ENCODE measurements around the gene ATAD1.
"Not testable (repeated sequence)": the region's sequence is repeated elsewhere in the genome, so short reads cannot be mapped to it uniquely, and the experiment has no call there.

Gene ATAD1

DNA sequence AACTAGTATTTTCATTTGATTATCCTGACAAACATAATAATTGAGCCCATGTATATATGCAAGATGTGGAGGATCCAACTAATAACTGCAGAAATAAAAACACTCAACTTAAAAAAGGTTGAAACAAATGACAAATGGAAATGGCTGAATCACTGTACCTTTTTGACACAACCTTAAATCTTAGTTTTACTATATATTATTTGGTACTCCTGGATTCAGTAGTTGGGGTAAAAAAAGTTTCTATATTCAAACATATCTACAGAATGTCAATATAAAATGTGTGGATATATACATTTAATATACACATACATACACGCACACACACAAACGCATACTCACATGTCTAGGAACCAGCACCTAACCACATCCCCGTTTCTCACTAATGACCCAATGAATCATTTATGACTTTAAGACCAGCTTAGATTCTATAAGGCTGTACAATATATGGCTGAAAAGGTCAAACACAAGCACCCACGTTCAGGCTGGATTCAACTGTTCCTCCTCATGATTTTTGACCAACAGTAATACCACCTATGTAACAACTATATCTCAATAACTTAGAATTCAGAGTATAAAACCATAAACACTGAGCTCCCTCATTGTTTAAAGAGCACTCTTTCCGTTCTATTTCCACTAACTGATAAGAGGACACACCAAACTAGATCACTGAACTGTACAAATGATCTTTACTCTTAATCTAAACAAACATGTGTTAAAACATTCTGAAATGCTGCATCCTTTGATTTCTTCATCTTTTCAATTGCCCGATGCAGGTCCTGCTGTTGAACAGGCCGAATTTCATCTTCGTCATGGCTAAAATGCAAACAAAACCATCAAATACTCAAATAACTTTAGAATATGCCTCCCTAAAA is 63.8 kb downstream of the ATAD1 start:
- no peaks in the 10 kb centered on the region for H3K79me2 ChIP-seq (ENCODE audit: control insufficient read depth, insufficient read depth, low read length, unreplicated experiment)
- H3K4me3 ChIP-seq (ENCODE audit: low read depth, low read length) = no peak overlapping the region
- peaks cover 5% of the 10 kb centered on the region for H3K4me1 ChIP-seq (ENCODE audit: control insufficient read depth, insufficient read depth, low read length, unreplicated experiment)
- no peaks in the 10 kb centered on the region for H3K27me3 ChIP-seq (ENCODE audit: insufficient read depth, low read length)
- H3K27ac ChIP-seq (ENCODE audit: low read depth, low read length) = no peak overlapping the region
- no peak overlapping the region for H2AFZ ChIP-seq (ENCODE audit: low read length, unreplicated experiment)
- H3K36me3 ChIP-seq (ENCODE audit: insufficient read depth, low read length) = 0 out of 2 replicates have a peak, but pooled peaks cover 13% of the 10 kb centered on the region

DNA sequence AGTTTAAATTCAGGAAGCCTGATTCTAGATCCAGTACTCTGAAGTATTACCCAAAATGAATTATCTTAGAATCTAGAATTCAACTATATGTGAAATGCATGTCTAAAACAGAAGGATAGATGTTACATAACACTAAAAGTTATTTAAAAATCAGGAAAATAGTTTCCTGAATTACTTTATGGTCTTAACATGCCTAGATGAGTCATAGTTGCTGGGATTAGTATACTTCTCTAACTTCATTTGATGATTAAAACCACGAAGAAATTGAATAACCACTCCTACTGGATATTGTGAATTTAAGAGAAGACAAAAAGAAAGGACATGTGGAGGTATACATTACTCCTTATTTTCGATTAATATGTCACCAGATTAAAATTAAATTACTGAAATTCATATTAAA is 65.5 kb downstream of the ATAD1 start:
- no peak overlapping the region for H2AFZ ChIP-seq (ENCODE audit: low read length, unreplicated experiment)
- 0 out of 2 replicates have a peak, but pooled peaks cover 13% of the 10 kb centered on the region for H3K36me3 ChIP-seq (ENCODE audit: insufficient read depth, low read length)
- no peak overlapping the region for H3K4me3 ChIP-seq (ENCODE audit: low read depth, low read length)
- H3K79me2 ChIP-seq (ENCODE audit: control insufficient read depth, insufficient read depth, low read length, unreplicated experiment) = no peaks in the 10 kb centered on the region
- H3K27ac ChIP-seq (ENCODE audit: low read depth, low read length) = no peak overlapping the region
- H3K4me1 ChIP-seq (ENCODE audit: control insufficient read depth, insufficient read depth, low read length, unreplicated experiment) = peaks cover 5% of the 10 kb centered on the region
- H3K27me3 ChIP-seq (ENCODE audit: insufficient read depth, low read length) = no peaks in the 10 kb centered on the region

GRCh38 chr10:87751274-87751673 is 66.8 kb downstream of the ATAD1 start:
- H3K27ac ChIP-seq (ENCODE audit: low read depth, low read length) = no peak overlapping the region
- no peaks in the 10 kb centered on the region for H3K79me2 ChIP-seq (ENCODE audit: control insufficient read depth, insufficient read depth, low read length, unreplicated experiment)

DNA sequence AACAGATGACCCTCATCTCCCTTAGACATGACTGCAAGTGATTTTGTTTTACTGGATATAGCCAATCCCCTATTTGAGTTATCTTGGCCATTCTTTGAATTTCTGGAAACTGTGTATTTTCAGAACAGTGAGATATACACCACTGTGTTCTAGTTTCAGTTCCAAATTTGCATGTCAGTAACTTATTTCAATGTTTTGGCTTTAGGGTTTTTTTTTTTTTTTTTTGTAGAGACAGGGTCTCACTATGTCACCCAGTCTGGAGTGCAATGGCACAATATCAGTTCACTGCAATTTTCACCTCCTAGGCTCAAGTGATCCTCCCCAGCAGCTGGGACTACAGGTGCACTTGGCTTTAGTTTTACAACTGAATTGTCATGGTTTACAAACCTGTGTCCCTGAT is 67.2 kb downstream of the ATAD1 start:
- 0 out of 2 replicates have a peak, but pooled peaks cover 7% of the 10 kb centered on the region for H3K36me3 ChIP-seq (ENCODE audit: insufficient read depth, low read length)
- H3K4me3 ChIP-seq (ENCODE audit: low read depth, low read length) = no peak overlapping the region
- H3K79me2 ChIP-seq (ENCODE audit: control insufficient read depth, insufficient read depth, low read length, unreplicated experiment) = no peaks in the 10 kb centered on the region
- no peaks in the 10 kb centered on the region for H3K27me3 ChIP-seq (ENCODE audit: insufficient read depth, low read length)
- H3K27ac ChIP-seq (ENCODE audit: low read depth, low read length) = no peak overlapping the region
- no peak overlapping the region for H2AFZ ChIP-seq (ENCODE audit: low read length, unreplicated experiment)
- H3K4me1 ChIP-seq (ENCODE audit: control insufficient read depth, insufficient read depth, low read length, unreplicated experiment) = peaks cover 5% of the 10 kb centered on the region

More at GRCh38 chr10:87751274-87751673, 66.8 kb downstream of the ATAD1 start:
- Histone ChIP-seq H3K4me1 (ENCODE audit: control insufficient read depth, insufficient read depth, low read length, unreplicated experiment) (peaks cover 5% of the 10 kb centered on the region), H3K4me3 (ENCODE audit: low read depth, low read length) (no peak overlapping the region), H3K36me3 (ENCODE audit: insufficient read depth, low read length) (0 out of 2 replicates have a peak, but pooled peaks cover 11% of the 10 kb centered on the region), H3K27me3 (ENCODE audit: insufficient read depth, low read length) (no peaks in the 10 kb centered on the region), H2AFZ (ENCODE audit: low read length, unreplicated experiment) (no peak overlapping the region)

DNA sequence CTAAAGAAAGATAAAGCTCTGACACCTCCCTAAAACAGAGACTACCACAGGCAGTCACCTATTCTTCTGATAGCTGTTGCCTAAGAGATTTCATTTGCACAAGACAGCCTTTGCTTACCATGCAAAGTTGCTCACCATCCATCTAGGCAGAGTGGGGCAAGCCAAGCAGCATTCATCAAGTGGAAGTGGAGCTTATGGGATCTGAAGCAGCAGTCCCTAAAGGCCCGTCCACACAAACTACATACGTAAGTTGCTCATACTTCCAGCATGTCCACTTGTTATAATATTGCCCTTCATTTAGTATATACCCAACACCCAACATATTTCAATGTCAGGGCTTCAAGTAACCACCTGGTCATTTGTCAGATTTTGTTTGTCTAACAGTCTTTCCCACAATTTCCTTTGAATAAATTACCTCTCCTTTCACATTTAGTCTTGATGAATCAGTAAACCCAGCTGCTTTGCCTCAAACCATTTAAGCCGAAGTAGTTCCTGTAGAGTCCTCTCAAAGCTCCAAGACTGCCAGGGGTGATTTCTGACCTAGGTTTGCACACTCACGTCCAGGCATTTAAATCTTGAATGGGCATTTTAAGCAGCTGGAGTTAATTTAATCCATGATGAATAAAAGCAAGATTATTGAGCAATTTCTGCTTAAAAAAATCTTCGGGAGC is 67.9 kb downstream of the ATAD1 start:
- H3K4me3 ChIP-seq (ENCODE audit: low read depth, low read length) = no peak overlapping the region
- no peak overlapping the region for H3K27ac ChIP-seq (ENCODE audit: low read depth, low read length)
- 0 out of 2 replicates have a peak, but pooled peaks cover 7% of the 10 kb centered on the region for H3K36me3 ChIP-seq (ENCODE audit: insufficient read depth, low read length)
- peaks cover 5% of the 10 kb centered on the region for H3K4me1 ChIP-seq (ENCODE audit: control insufficient read depth, insufficient read depth, low read length, unreplicated experiment)
- H2AFZ ChIP-seq (ENCODE audit: low read length, unreplicated experiment) = no peak overlapping the region
- no peaks in the 10 kb centered on the region for H3K27me3 ChIP-seq (ENCODE audit: insufficient read depth, low read length)
- no peaks in the 10 kb centered on the region for H3K79me2 ChIP-seq (ENCODE audit: control insufficient read depth, insufficient read depth, low read length, unreplicated experiment)

- H3K4me1 ChIP-seq (ENCODE audit: control insufficient read depth, insufficient read depth, low read length, unreplicated experiment); H3K79me2 ChIP-seq (ENCODE audit: control insufficient read depth, insufficient read depth, low read length, unreplicated experiment); H3K4me3 ChIP-seq (ENCODE audit: low read depth, low read length); H3K27ac ChIP-seq (ENCODE audit: low read depth, low read length); H2AFZ ChIP-seq (ENCODE audit: low read length, unreplicated experiment); H3K27me3 ChIP-seq (ENCODE audit: insufficient read depth, low read length): not testable (repeated sequence)
- H3K36me3 ChIP-seq (ENCODE audit: insufficient read depth, low read length) = peaks cover 16% of the 10 kb centered on the region
Measured at GRCh38 chr10:87748244-87748643, 69.8 kb downstream of the ATAD1 start.

- no peaks in the 10 kb centered on the region for H3K79me2 ChIP-seq (ENCODE audit: control insufficient read depth, insufficient read depth, low read length, unreplicated experiment)
- no peak overlapping the region for H3K27ac ChIP-seq (ENCODE audit: low read depth, low read length)
- H3K4me1 ChIP-seq (ENCODE audit: control insufficient read depth, insufficient read depth, low read length, unreplicated experiment) = no peaks in the 10 kb centered on the region
- no peak overlapping the region for H2AFZ ChIP-seq (ENCODE audit: low read length, unreplicated experiment)
- H3K4me3 ChIP-seq (ENCODE audit: low read depth, low read length) = no peak overlapping the region
- H3K36me3 ChIP-seq (ENCODE audit: insufficient read depth, low read length) = peaks cover 15% of the 10 kb centered on the region
- no peaks in the 10 kb centered on the region for H3K27me3 ChIP-seq (ENCODE audit: insufficient read depth, low read length)
Measured at GRCh38 chr10:87746911-87747310, 71.1 kb downstream of the ATAD1 start.

GRCh38 chr10:87744606-87745005 is 73.4 kb downstream of the ATAD1 start:
- Histone ChIP-seq H3K27me3 (ENCODE audit: insufficient read depth, low read length) (no peaks in the 10 kb centered on the region), H3K4me1 (ENCODE audit: control insufficient read depth, insufficient read depth, low read length, unreplicated experiment) (peaks cover 11% of the 10 kb centered on the region), H3K27ac (ENCODE audit: low read depth, low read length) (no peak overlapping the region), H3K79me2 (ENCODE audit: control insufficient read depth, insufficient read depth, low read length, unreplicated experiment) (no peaks in the 10 kb centered on the region), H3K4me3 (ENCODE audit: low read depth, low read length) (no peak overlapping the region), H2AFZ (ENCODE audit: low read length, unreplicated experiment) (no peak overlapping the region), H3K36me3 (ENCODE audit: insufficient read depth, low read length) (peaks cover 18% of the 10 kb centered on the region)

DNA sequence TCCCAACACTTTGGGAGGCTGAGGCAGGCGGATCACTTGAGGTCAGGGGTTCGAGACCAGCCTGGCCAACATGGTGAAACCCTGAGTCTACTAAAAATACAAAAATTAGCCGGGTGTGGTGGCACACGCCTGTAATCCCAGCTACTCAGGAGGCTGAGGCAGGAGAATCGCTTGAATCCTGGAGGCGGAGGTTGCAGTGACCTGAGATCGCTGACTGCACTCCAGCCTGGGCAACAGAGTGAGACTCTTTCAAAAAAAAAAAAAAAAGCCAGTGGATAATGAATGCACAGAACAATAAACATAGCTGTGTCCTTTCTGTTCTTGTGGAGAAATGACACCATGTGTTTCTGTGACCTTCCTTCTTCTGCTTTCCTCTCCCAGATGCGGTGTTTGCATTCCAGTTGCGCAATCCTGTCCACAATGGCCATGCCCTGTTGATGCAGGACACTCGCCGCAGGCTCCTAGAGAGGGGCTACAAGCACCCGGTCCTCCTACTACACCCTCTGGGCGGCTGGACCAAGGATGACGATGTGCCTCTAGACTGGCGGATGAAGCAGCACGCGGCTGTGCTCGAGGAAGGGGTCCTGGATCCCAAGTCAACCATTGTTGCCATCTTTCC is 74.9 kb downstream of the ATAD1 start:
- Histone ChIP-seq H3K36me3 (ENCODE audit: insufficient read depth, low read length) (peaks cover 18% of the 10 kb centered on the region), H3K4me1 (ENCODE audit: control insufficient read depth, insufficient read depth, low read length, unreplicated experiment) (peaks cover 16% of the 10 kb centered on the region)
- H3K27ac ChIP-seq (ENCODE audit: low read depth, low read length); H3K4me3 ChIP-seq (ENCODE audit: low read depth, low read length); H3K79me2 ChIP-seq (ENCODE audit: control insufficient read depth, insufficient read depth, low read length, unreplicated experiment); H3K27me3 ChIP-seq (ENCODE audit: insufficient read depth, low read length); H2AFZ ChIP-seq (ENCODE audit: low read length, unreplicated experiment): not testable (repeated sequence)

DNA sequence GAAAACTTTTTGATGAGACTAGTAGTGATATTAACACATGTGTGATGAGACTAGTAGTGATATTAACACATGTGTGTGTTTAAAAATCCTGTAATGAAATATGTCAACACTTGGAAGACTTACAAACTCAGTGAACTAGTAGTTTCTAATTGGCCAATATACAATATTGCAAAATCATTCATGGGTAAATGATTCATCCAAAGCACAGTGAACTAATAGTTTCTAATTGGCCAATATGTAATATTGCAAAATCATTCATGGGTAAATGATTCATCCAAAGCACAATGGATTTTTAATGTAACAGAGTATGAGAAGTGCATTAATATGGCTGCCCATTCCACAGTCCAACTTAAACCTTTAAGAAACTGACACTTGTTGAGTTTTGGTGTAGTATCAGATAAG is 77.8 kb downstream of the ATAD1 start:
- peaks cover 16% of the 10 kb centered on the region for H3K4me1 ChIP-seq (ENCODE audit: control insufficient read depth, insufficient read depth, low read length, unreplicated experiment)
- H3K79me2 ChIP-seq (ENCODE audit: control insufficient read depth, insufficient read depth, low read length, unreplicated experiment) = no peaks in the 10 kb centered on the region
- peak overlapping the region; percentile 58 for H3K27ac ChIP-seq (ENCODE audit: low read depth, low read length)
- peaks cover 18% of the 10 kb centered on the region for H3K36me3 ChIP-seq (ENCODE audit: insufficient read depth, low read length)
- no peak overlapping the region for H2AFZ ChIP-seq (ENCODE audit: low read length, unreplicated experiment)
- no peak overlapping the region for H3K4me3 ChIP-seq (ENCODE audit: low read depth, low read length)
- no peaks in the 10 kb centered on the region for H3K27me3 ChIP-seq (ENCODE audit: insufficient read depth, low read length)

Measured in ACC112 (cell line).